Upper lobe of right lung (tissue), 1 donor: ENCODE measurements around the gene ADRA2A. TPM values are rescaled to one million over a fixed set of nuclear protein-coding genes. Genes with fewer than 3 reads are reported as not detected.

ENCODE experiments used
- ATAC-seq: fragments of 200-7000 bp; cut with Tn5 transposase; one replicate; pipeline ENCODE4 v1.9.1; 2020; ENCODE audit warnings: mild to moderate bottlenecking, moderate library complexity
- DNase-seq: peaks from one replicate; pipeline ENCODE4 v3.0.0-alpha.2; 2020
- H3K27ac ChIP-seq: fragments of 200-600 bp; one replicate; pipeline ENCODE4 v1.8.0; 2022
- H3K27me3 ChIP-seq: fragments of 200-600 bp; one replicate; pipeline ENCODE4 v1.8.0; 2022; ENCODE audit warnings: mild to moderate bottlenecking
- H3K36me3 ChIP-seq: fragments of 200-600 bp; one replicate; pipeline ENCODE4 v1.8.0; 2022
- H3K4me1 ChIP-seq: fragments of 200-600 bp; one replicate; pipeline ENCODE4 v1.8.0; 2022
- H3K4me3 ChIP-seq: fragments of 200-600 bp; one replicate; pipeline ENCODE4 v1.8.0; 2022; ENCODE audit warnings: mild to moderate bottlenecking
- H3K9me3 ChIP-seq: fragments of 200-600 bp; one replicate; pipeline ENCODE4 v1.8.0; 2022
- intact Hi-C: fragments of 100-400 bp; cut with DNase I; formaldehyde crosslinking; loops from one replicate; pipeline ENCODE4 v1.11.0; 2022
- total RNA-seq: library from RNA; stranded (reverse); fragmentation: NEBNext Ultra II Directional; extraction: Animal tissue kit (Norgen Biotek cat#: 25700); gene quantifications from one replicate; pipeline ENCODE4 v1.2.1, GENCODE V29; 2021
- TF ChIP-seq, protein P1 (sequence below): fragments of 200-600 bp; IDR thresholded peaks from one replicate; pipeline ENCODE4 v1.8.0; 2022; ENCODE audit warnings: antibody characterized with exemption
- donor health status: DM: no; HTN: yes; CAD: no; lungs with severe emphysema.

Gene ADRA2A
- total RNA-seq, 1 donor from 2014 or later, result 4.9 TPM

GRCh38 chr10:111102359-111102837 is 25.6 kb downstream of the ADRA2A start:
- H3K36me3 ChIP-seq, result no peaks in the 10 kb centered on the region
- no peak overlapping the region for H3K27ac ChIP-seq
- peak; percentile 12 for DNase-seq
- no peak for ATAC-seq
- no peaks in the 10 kb centered on the region for H3K27me3 ChIP-seq
- H3K4me3 ChIP-seq, result no peak overlapping the region
- intact Hi-C loops, result no loop called here
- TF ChIP-seq, protein P1, sequence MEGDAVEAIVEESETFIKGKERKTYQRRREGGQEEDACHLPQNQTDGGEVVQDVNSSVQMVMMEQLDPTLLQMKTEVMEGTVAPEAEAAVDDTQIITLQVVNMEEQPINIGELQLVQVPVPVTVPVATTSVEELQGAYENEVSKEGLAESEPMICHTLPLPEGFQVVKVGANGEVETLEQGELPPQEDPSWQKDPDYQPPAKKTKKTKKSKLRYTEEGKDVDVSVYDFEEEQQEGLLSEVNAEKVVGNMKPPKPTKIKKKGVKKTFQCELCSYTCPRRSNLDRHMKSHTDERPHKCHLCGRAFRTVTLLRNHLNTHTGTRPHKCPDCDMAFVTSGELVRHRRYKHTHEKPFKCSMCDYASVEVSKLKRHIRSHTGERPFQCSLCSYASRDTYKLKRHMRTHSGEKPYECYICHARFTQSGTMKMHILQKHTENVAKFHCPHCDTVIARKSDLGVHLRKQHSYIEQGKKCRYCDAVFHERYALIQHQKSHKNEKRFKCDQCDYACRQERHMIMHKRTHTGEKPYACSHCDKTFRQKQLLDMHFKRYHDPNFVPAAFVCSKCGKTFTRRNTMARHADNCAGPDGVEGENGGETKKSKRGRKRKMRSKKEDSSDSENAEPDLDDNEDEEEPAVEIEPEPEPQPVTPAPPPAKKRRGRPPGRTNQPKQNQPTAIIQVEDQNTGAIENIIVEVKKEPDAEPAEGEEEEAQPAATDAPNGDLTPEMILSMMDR, result no peak
- no peaks in the 10 kb centered on the region for H3K4me1 ChIP-seq
- no peaks in the 10 kb centered on the region for H3K9me3 ChIP-seq

DNA sequence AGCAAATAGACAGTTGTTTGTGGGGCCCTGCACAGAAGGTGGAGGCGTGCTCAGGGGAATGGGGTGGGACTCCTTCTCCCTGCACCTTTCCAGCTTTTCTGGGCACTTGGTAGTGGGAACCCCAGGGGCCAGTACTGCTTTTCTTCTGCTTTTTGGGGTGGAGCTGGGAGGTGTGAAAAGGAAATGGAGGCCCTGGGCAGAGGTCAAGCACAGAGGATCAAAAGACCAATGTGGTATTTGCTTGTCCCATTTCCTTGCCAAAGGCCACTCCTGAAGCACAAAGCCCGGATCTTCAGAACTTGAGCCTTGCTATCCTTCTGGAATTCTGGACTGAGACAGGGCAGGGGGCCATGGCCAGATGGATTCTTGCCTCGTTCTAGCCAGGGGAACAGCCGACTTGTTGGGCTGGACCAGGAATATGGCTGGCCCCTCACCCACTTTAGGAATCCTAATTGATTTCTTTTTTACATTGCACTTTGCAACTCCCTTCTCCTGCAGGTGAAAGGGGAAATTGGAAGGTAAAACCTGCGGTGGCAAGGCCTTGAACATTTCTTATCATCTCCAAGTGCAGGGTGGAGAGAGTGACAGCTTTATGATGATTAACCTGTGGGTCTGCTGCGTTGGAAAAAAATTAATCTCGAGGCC is 26.5 kb downstream of the ADRA2A start:
- TF ChIP-seq, protein P1, result no peak
- ATAC-seq, result no peak
- Histone ChIP-seq H3K4me3 (no peak overlapping the region), H3K36me3 (no peaks in the 10 kb centered on the region), H3K4me1 (no peaks in the 10 kb centered on the region), H3K27me3 (no peaks in the 10 kb centered on the region), H3K9me3 (no peaks in the 10 kb centered on the region), H3K27ac (no peak overlapping the region)
- peak; percentile 32 for DNase-seq
- intact Hi-C loops, result no loop called here

- H3K27ac ChIP-seq, result no peak overlapping the region
- H3K9me3 ChIP-seq, result no peaks in the 10 kb centered on the region
- DNase-seq, result peak; percentile 45
- no peaks in the 10 kb centered on the region for H3K4me1 ChIP-seq
- TF ChIP-seq, protein P1, result no peak
- no peaks in the 10 kb centered on the region for H3K27me3 ChIP-seq
- intact Hi-C loops, result no loop called here
- no peak for ATAC-seq
- no peaks in the 10 kb centered on the region for H3K36me3 ChIP-seq
- no peak overlapping the region for H3K4me3 ChIP-seq
Observed at GRCh38 chr10:111104811-111105210, 28.0 kb downstream of the ADRA2A start.

DNA sequence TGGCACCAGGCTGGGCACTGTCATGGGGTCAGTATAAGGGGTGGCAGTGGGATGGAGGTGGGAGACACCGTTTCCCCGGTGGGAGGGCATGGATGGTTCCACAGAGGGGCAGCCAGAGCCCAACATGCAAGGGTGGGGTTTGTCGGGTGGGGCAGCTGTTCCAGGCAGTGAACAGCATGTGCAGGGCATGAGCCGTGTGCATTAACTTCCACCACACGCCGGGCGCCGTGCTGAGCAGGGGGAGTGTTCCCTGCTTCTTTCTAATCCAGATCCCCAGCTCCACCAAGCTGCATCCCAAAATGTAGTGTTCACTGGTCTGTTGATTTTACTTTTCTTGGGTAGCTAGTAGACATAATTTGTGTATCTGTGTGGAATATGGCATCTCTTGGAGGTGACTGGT is 29.3 kb downstream of the ADRA2A start:
- Histone ChIP-seq H3K4me1 (no peaks in the 10 kb centered on the region), H3K4me3 (no peak overlapping the region), H3K27me3 (no peaks in the 10 kb centered on the region), H3K36me3 (no peaks in the 10 kb centered on the region), H3K27ac (no peak overlapping the region), H3K9me3 (no peaks in the 10 kb centered on the region)
- ATAC-seq (no peak), DNase-seq (peak; percentile 28)
- TF ChIP-seq, protein P1, result no peak
- intact Hi-C loops, result no loop called here

GRCh38 chr10:111107023-111107422 is 30.2 kb downstream of the ADRA2A start:
- no peak overlapping the region for H3K27ac ChIP-seq
- TF ChIP-seq, protein P1, result no peak
- ATAC-seq (no peak), DNase-seq (peak; percentile 15)
- no peaks in the 10 kb centered on the region for H3K36me3 ChIP-seq
- intact Hi-C loops, result no loop called here
- H3K9me3 ChIP-seq, result no peaks in the 10 kb centered on the region
- no peak overlapping the region for H3K4me3 ChIP-seq
- H3K27me3 ChIP-seq, result no peaks in the 10 kb centered on the region
- no peaks in the 10 kb centered on the region for H3K4me1 ChIP-seq

- ATAC-seq (no peak), DNase-seq (no peak)
- intact Hi-C loops, result no loop called here
- TF ChIP-seq, protein P1, result no peak
- H3K27ac ChIP-seq, result no peak overlapping the region
- H3K27me3 ChIP-seq, result no peaks in the 10 kb centered on the region
- no peaks in the 10 kb centered on the region for H3K4me1 ChIP-seq
- H3K36me3 ChIP-seq, result no peaks in the 10 kb centered on the region
- H3K4me3 ChIP-seq, result no peak overlapping the region
- H3K9me3 ChIP-seq, result no peaks in the 10 kb centered on the region
Observed at GRCh38 chr10:111107846-111108245, 31.0 kb downstream of the ADRA2A start.
